GM10266 (cell line): ENCODE results near the gene CNNM2.
"Not testable (repeated sequence)": the region's sequence is repeated elsewhere in the genome, so short reads cannot be mapped to it uniquely, and the experiment has no call there.

ENCODE experiments used
- DNase-seq: peaks from one replicate; pipeline ENCODE4 v3.0.0; 2012; ENCODE audit errors: extremely low spot score
- TF ChIP-seq, protein P1 (sequence below): IDR thresholded peaks from 2 replicates; pipeline ENCODE4 v1.5.1; 2012; ENCODE audit warnings: mild to moderate bottlenecking, low read depth; ENCODE audit not compliant: control insufficient read depth, insufficient read depth; ENCODE audit errors: missing control alignments

CNNM2 gene

DNA sequence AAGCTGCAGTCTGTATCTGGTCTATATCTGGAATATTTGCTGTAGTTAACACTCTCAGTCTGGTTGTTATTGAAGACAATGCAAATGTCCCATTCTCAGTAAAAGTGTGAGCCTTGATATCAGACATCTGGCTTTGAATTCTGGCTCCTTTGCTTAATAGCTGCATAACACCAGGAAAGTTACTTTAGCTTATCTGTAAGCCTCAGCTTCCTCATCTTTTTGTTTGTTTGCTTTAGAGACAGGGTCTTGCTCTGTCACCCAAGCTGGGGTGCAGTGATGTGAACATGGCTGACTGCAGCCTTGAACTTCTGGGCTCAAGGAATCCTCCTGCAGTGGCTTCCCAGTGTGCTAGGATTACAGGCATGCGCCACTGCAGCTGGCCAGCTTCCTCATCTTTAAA lies 41.3 kb downstream of the CNNM2 start:
- TF ChIP-seq, protein P1, sequence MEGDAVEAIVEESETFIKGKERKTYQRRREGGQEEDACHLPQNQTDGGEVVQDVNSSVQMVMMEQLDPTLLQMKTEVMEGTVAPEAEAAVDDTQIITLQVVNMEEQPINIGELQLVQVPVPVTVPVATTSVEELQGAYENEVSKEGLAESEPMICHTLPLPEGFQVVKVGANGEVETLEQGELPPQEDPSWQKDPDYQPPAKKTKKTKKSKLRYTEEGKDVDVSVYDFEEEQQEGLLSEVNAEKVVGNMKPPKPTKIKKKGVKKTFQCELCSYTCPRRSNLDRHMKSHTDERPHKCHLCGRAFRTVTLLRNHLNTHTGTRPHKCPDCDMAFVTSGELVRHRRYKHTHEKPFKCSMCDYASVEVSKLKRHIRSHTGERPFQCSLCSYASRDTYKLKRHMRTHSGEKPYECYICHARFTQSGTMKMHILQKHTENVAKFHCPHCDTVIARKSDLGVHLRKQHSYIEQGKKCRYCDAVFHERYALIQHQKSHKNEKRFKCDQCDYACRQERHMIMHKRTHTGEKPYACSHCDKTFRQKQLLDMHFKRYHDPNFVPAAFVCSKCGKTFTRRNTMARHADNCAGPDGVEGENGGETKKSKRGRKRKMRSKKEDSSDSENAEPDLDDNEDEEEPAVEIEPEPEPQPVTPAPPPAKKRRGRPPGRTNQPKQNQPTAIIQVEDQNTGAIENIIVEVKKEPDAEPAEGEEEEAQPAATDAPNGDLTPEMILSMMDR: no peak
- DNase-seq: no peak

- DNase-seq: no peak
- TF ChIP-seq, protein P1: no peak
These were observed 42.1 kb downstream of the CNNM2 start for GRCh38 chr10:102960157-102960556.

DNA sequence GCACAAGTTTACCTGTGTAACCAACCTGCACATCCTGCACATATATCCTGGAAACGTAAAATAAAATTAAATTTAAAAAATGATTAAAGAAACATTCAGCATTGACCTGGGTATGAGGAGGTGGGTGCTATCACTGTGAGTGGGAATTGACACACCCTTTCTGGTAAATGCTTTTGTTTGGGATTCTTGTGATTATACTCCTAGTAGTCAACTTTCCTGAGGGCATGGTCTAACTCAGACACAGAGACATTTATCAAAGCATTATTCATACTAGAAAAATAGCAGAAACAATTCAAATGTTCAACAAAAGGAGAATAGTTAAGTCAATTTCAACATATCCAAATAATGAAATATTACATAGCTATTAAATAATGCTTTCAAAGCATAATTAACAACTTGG lies 44.2 kb downstream of the CNNM2 start:
- TF ChIP-seq, protein P1: no peak
- DNase-seq: no peak

- DNase-seq: no peak
- TF ChIP-seq, protein P1: no peak
These were observed 45.1 kb downstream of the CNNM2 start for GRCh38 chr10:102962951-102963755.

DNA sequence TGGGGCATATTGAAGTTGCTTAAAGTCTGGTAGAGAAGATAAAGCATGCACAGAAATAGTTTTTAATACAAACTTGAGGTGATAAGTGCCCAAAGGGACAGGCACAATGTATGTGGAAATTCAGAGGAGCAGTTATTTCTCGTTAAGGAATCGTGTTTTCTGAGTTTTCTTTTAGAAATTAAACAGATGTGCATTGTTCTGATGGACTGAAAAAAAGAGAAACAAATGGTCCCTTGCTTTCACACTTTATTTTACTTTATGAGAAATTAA lies 45.6 kb downstream of the CNNM2 start:
- DNase-seq: no peak
- TF ChIP-seq, protein P1: no peak

DNA sequence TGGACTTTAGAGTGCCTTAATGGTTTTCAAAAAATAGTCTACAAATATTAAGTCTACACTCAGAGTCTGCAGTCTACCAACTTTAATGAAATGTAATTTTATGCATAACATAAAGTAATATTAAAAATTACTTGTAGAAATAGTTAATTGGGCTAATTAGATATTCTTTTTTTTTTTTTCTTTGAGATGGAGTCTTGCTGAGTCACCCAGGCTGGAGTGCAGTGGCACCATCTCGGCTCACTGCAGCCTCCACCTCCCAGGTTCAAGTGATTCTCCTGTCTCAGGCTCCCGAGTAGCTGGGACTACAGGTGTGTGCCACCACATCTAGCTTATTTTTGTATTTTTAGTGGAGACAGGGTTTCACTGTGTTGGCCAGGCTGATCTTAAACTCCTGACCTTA lies 46.0 kb downstream of the CNNM2 start:
- not testable (repeated sequence) for DNase-seq

- no peak for DNase-seq
- TF ChIP-seq, protein P1: no peak
These were observed 46.6 kb downstream of the CNNM2 start for GRCh38 chr10:102964713-102965112.
